ENCODE results near the gene PDE4D. TPM values are rescaled to one million over a fixed set of nuclear protein-coding genes. Genes with fewer than 3 reads are reported as not detected.

The PDE4D gene
- total RNA-seq, 1 experiment from 2014 or later: 2.1 TPM

GRCh38 chr5:59182760-59183159, 710.8 kb downstream of the PDE4D start:
- H2BK120ac ChIP-seq (ENCODE audit: low read depth, low read length, poor library complexity, severe bottlenecking): no peak overlapping the region
- no peak overlapping the region for H3K4ac ChIP-seq (ENCODE audit: low read depth, low read length)
- no peak overlapping the region for H3K27ac ChIP-seq (ENCODE audit: insufficient read length, low read depth, low read length)
- H2AK5ac ChIP-seq (ENCODE audit: insufficient read length, low read length): no peak overlapping the region
- no peak overlapping the region for H2BK5ac ChIP-seq (ENCODE audit: insufficient read length, low read length)
- H3K9ac ChIP-seq (ENCODE audit: extremely low read depth, insufficient read length, low read length): no peak overlapping the region
- no CpG with 5 or more reads among the region's 3 CpGs for WGBS (ENCODE audit: extremely low coverage, insufficient read length, low lambda C conversion rate)
- H2BK15ac ChIP-seq (ENCODE audit: low read depth, low read length): no peak overlapping the region
- H2AFZ ChIP-seq (ENCODE audit: low read length): no peak overlapping the region
- no peak overlapping the region for H3K56ac ChIP-seq (ENCODE audit: insufficient read length, low read depth, low read length)
- Mint-ChIP-seq H3K4me1 (peaks cover 16% of the 10 kb centered on the region in 2 experiments), H3K27ac (peak overlapping the region in 2 of 3 experiments; percentile 59 to 77; a peak in 4 of 7 replicates), H3K4me3 (no peak overlapping the region), H3K9me3 (no peaks in the 10 kb centered on the region), H3K27me3 (ENCODE audit: low read depth) (no peaks in the 10 kb centered on the region), H3K36me3 (ENCODE audit: insufficient read depth in 1 of 3, low read depth in 3 of 3) (no peaks in the 10 kb centered on the region)
- H3K79me1 ChIP-seq (ENCODE audit: insufficient read depth, low read depth, low read length, poor library complexity, severe bottlenecking): no peaks in the 10 kb centered on the region
- H2BK20ac ChIP-seq (ENCODE audit: low read depth, low read length, poor library complexity, severe bottlenecking): no peak overlapping the region
- H3K9me3 ChIP-seq (ENCODE audit: control insufficient read depth, low read depth, low read length): no peaks in the 10 kb centered on the region
- no peak overlapping the region for H3K23ac ChIP-seq (ENCODE audit: insufficient read length, low read depth, low read length)
- H2BK12ac ChIP-seq (ENCODE audit: insufficient read length, low read depth, low read length): no peak overlapping the region
- DNase-seq: no peak
- no peaks in the 10 kb centered on the region for H3K23me2 ChIP-seq (ENCODE audit: insufficient read length, low read depth, low read length, poor library complexity, severe bottlenecking)
- H4K20me1 ChIP-seq (ENCODE audit: control insufficient read depth, insufficient read depth, insufficient read length): no peaks in the 10 kb centered on the region
- H4K5ac ChIP-seq (ENCODE audit: insufficient read length, low read depth, low read length): no peak overlapping the region
- no peak for TF ChIP-seq CTCF (conservative IDR thresholded peaks at IDR 0.05)
- peaks cover 3% of the 10 kb centered on the region; the same call in 1 of the 2 replicates for H3K4me1 ChIP-seq (ENCODE audit: insufficient read depth, low read length)
- no peaks in the 10 kb centered on the region for H3K27me3 ChIP-seq (ENCODE audit: insufficient read depth, low read length)
- H3K79me2 ChIP-seq (ENCODE audit: insufficient read depth, low read length): no peaks in the 10 kb centered on the region
- no peak overlapping the region for H3K14ac ChIP-seq (ENCODE audit: insufficient read depth, low read length)
- H4K8ac ChIP-seq (replicated peaks; ENCODE audit: insufficient read length, low read depth, low read length): no peak overlapping the region
- H3T11ph ChIP-seq (ENCODE audit: low read length): no peak overlapping the region
- H3K18ac ChIP-seq (ENCODE audit: insufficient read length, low read depth, low read length): no peak overlapping the region
- no peak overlapping the region for H4K91ac ChIP-seq (ENCODE audit: insufficient read length, low read depth, low read length)
- H3K4me2 ChIP-seq (ENCODE audit: insufficient read depth, insufficient read length, low read length): no peak overlapping the region
